HEK293 (cell line): ENCODE measurements around the gene TRIP10.

Experiments used
- EGR2 ChIP-seq: fragments of 450-650 bp; formaldehyde crosslinking; IDR thresholded peaks from 2 replicates; pipeline ENCODE4 v1.5.1; 2016; ENCODE audit warnings: low read depth, missing biosample characterization, missing genetic modification characterization
- KLF16 ChIP-seq: fragments of 450-650 bp; formaldehyde crosslinking; IDR thresholded peaks from 2 replicates; pipeline ENCODE4 v1.5.1; 2017; ENCODE audit warnings: missing biosample characterization, missing genetic modification characterization
- ZBTB10 ChIP-seq: fragments of 450-650 bp; formaldehyde crosslinking; IDR thresholded peaks from 2 replicates; pipeline ENCODE4 v1.5.1; 2016; ENCODE audit warnings: missing biosample characterization, missing genetic modification characterization
- ZBTB26 ChIP-seq: fragments of 450-650 bp; formaldehyde crosslinking; optimal IDR thresholded peaks from 2 replicates; pipeline ENCODE3; 2016; ENCODE audit warnings: missing biosample characterization, mild to moderate bottlenecking, missing genetic modification characterization
- ZFHX2 ChIP-seq: fragments of 450-650 bp; formaldehyde crosslinking; conservative IDR thresholded peaks from 2 replicates; pipeline ENCODE4 v1.5.1; 2016; ENCODE audit warnings: missing biosample characterization, missing genetic modification characterization
- ZFP41 ChIP-seq: fragments of 450-650 bp; formaldehyde crosslinking; IDR thresholded peaks from 2 replicates; pipeline ENCODE4 v1.5.1; 2016; ENCODE audit warnings: missing biosample characterization, missing genetic modification characterization, borderline replicate concordance
- ZFP69B ChIP-seq: fragments of 450-650 bp; formaldehyde crosslinking; IDR thresholded peaks from 2 replicates; pipeline ENCODE4 v1.5.1; 2016; ENCODE audit warnings: missing biosample characterization, missing genetic modification characterization
- ZNF132 ChIP-seq: fragments of 450-650 bp; formaldehyde crosslinking; IDR thresholded peaks from 2 replicates; pipeline ENCODE4 v1.5.1; 2017; ENCODE audit warnings: missing biosample characterization, missing genetic modification characterization, borderline replicate concordance
- ZNF148 ChIP-seq: fragments of 450-650 bp; formaldehyde crosslinking; IDR thresholded peaks from 2 replicates; pipeline ENCODE4 v1.5.0; 2017; ENCODE audit warnings: missing biosample characterization, missing genetic modification characterization, borderline replicate concordance
- ZNF248 ChIP-seq: fragments of 450-650 bp; formaldehyde crosslinking; IDR thresholded peaks from 2 replicates; pipeline ENCODE4 v1.5.1; 2017; ENCODE audit warnings: missing biosample characterization, missing genetic modification characterization
- ZNF274 ChIP-seq, 2 experiments: fragments of 200-500 bp in 1 of 2; fragments of 450-650 bp in 1 of 2; sonication (Bioruptor generic) in 1 of 2; formaldehyde crosslinking in 1 of 2; IDR thresholded peaks; 2 replicates each; pipeline versions ENCODE4 v1.5.1 to v1.6.1; 2014 to 2016; ENCODE audit warnings: borderline replicate concordance in 1 of 2, inconsistent platforms in 1 of 2, low read length in 1 of 2, missing biosample characterization in 1 of 2, missing genetic modification characterization in 1 of 2
- ZNF311 ChIP-seq: fragments of 450-650 bp; formaldehyde crosslinking; IDR thresholded peaks from 2 replicates; pipeline ENCODE4 v1.5.1; 2017; ENCODE audit warnings: missing biosample characterization, missing genetic modification characterization, borderline replicate concordance
- ZNF473 ChIP-seq: fragments of 450-650 bp; formaldehyde crosslinking; IDR thresholded peaks from 2 replicates; pipeline ENCODE4 v1.5.1; 2017; ENCODE audit warnings: missing biosample characterization, missing genetic modification characterization
- ZNF488 ChIP-seq: fragments of 450-650 bp; formaldehyde crosslinking; IDR thresholded peaks from 2 replicates; pipeline ENCODE4 v1.5.1; 2016; ENCODE audit warnings: missing biosample characterization, missing genetic modification characterization
- ZNF645 ChIP-seq: fragments of 450-650 bp; formaldehyde crosslinking; IDR thresholded peaks from 2 replicates; pipeline ENCODE4; 2016; ENCODE audit warnings: missing biosample characterization, missing genetic modification characterization
- ZNF701 ChIP-seq: fragments of 450-650 bp; formaldehyde crosslinking; IDR thresholded peaks from 2 replicates; pipeline ENCODE4 v1.5.1; 2016; ENCODE audit warnings: missing biosample characterization, missing genetic modification characterization
- ZNF76 ChIP-seq: fragments of 450-650 bp; formaldehyde crosslinking; IDR thresholded peaks from 2 replicates; pipeline ENCODE4; 2016; ENCODE audit warnings: low read depth, missing biosample characterization, missing genetic modification characterization, borderline replicate concordance
- ZNF785 ChIP-seq: fragments of 450-650 bp; formaldehyde crosslinking; IDR thresholded peaks from 2 replicates; pipeline ENCODE4 v1.5.1; 2016; ENCODE audit warnings: missing biosample characterization, missing genetic modification characterization
- ZNF792 ChIP-seq: fragments of 450-650 bp; formaldehyde crosslinking; IDR thresholded peaks from 2 replicates; pipeline ENCODE4 v1.5.1; 2016; ENCODE audit warnings: missing biosample characterization, missing genetic modification characterization
- ZSCAN4 ChIP-seq: fragments of 450-650 bp; formaldehyde crosslinking; IDR thresholded peaks from 2 replicates; pipeline ENCODE4 v1.5.1; 2017; ENCODE audit warnings: missing biosample characterization, missing genetic modification characterization

TRIP10 gene

GRCh38 chr19:6717441-6717971 lies 22.0 kb upstream of the TRIP10 start (continued):
- peak; percentile 44; the same call in 1 of the 2 replicates for TF ChIP-seq ZFHX2
- TF ChIP-seq ZNF792 (tag by site-specific recombination) = no peak
- 0 out of 2 replicates have a peak, but pooled peaks have one; percentile 24 for TF ChIP-seq EGR2
- peak; percentile 36; the same call in 1 of the 2 replicates for TF ChIP-seq ZNF701 (tag by site-specific recombination)
- TF ChIP-seq ZNF132 (tag by site-specific recombination) = no peak
- TF ChIP-seq ZFP41 (tag by site-specific recombination) = 0 out of 2 replicates have a peak, but pooled peaks have one; percentile 7
- TF ChIP-seq ZNF488 (tag by site-specific recombination) = no peak
- 0 out of 2 replicates have a peak, but pooled peaks have one; percentile 81 for TF ChIP-seq ZNF473 (tag by site-specific recombination)
- TF ChIP-seq ZNF76 (tag by site-specific recombination) = 0 out of 2 replicates have a peak, but pooled peaks have one; percentile 12
- peak; percentile 95 for TF ChIP-seq ZNF785 (tag by site-specific recombination)
- TF ChIP-seq ZBTB10 (tag by site-specific recombination) = peak; percentile 40; the same call in 1 of the 2 replicates
- TF ChIP-seq ZBTB26 = peak; percentile 16
- TF ChIP-seq ZFP69B (tag by site-specific recombination) = 0 out of 2 replicates have a peak, but pooled peaks have one; percentile 15
- TF ChIP-seq ZNF645 (tag by site-specific recombination) = peak; percentile 58; the same call in 1 of the 2 replicates
- TF ChIP-seq ZNF148 (tag by site-specific recombination) = peak; percentile 84; the same call in 1 of the 2 replicates
- TF ChIP-seq ZNF248 (tag by site-specific recombination) = 0 out of 2 replicates have a peak, but pooled peaks have one; percentile 60
- peak; percentile 87 for TF ChIP-seq ZSCAN4 (tag by site-specific recombination)
- no peak for TF ChIP-seq ZNF274 (IDR thresholded peaks at IDR 0.05; ENCODE audit: low read length)
- 0 out of 2 replicates have a peak, but pooled peaks have one; percentile 12 for TF ChIP-seq ZNF274 (tag by site-specific recombination; IDR thresholded peaks at IDR 0.05; ENCODE audit: borderline replicate concordance)
- no peak for TF ChIP-seq KLF16 (tag by site-specific recombination)
- TF ChIP-seq ZNF311 = peak; percentile 96; the same call in 1 of the 2 replicates
